ENCODE data around the gene CHCHD3.

CHCHD3 gene

DNA sequence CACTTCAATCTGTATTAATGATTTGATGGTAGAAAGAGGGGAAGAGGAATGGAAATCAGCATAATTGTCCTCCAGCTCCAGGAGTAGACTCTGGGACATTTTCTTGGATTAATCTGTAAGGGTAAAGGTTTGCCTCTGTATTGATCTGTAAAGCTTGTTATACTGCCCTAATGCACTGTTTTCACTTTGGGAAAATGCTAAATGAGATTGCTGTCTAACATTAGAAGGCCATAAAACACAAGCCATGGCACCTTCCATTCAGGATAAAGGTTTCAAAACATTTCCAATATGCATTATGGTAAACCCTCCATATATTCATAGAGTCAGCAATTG lies 282.8 kb downstream of the CHCHD3 start:
- H3K4me3 Mint-ChIP-seq = no peak overlapping the region
- H3K36me3 Mint-ChIP-seq = peaks cover 23% of the 10 kb centered on the region
- H3K27ac Mint-ChIP-seq = no peak overlapping the region
- peaks cover 9% of the 10 kb centered on the region for H3K4me1 Mint-ChIP-seq
- no peaks in the 10 kb centered on the region for H3K27me3 Mint-ChIP-seq
- H3K9me3 Mint-ChIP-seq = no peaks in the 10 kb centered on the region

DNA sequence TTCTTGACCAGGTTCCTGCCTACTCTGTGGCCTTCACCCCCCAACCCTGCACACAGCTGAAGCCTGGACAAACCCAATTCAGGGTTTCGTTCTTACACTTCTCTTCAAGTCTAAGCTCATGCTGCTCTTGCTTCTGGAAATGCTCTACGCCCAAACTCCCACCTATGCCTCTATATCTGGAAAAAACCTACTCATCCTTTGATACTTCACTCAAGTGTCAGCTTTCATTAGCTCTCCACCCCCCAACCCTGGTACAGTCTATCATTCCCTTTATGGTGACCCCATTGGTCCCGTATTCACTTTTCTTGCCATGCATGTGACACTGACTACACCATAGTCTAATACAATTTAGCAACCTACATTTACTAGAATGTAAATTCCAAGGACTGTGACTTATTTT lies 284.7 kb downstream of the CHCHD3 start:
- no peak overlapping the region for H3K4me3 Mint-ChIP-seq
- H3K27ac Mint-ChIP-seq = no peak overlapping the region
- H3K4me1 Mint-ChIP-seq = peaks cover 9% of the 10 kb centered on the region
- H3K36me3 Mint-ChIP-seq = peaks cover 24% of the 10 kb centered on the region
- no peaks in the 10 kb centered on the region for H3K27me3 Mint-ChIP-seq
- H3K9me3 Mint-ChIP-seq = no peaks in the 10 kb centered on the region

DNA sequence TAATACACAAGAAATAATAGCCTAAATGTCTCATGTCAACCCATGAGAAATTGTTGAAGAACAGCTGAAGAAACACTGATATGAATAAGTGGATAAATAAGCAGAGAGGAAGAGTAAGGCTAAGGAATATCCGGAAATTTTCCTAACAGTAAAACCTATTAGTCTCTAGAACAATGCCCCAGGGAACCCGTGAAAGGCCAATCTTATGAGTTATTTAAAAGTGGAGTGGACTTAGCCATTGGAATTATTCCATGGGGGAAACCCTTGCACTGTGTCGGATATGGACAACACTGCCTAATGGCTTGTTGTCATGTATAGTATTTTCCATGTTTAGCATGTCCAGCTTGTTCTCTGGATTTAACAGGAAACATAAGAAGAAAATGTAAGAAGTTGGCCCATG lies 288.4 kb downstream of the CHCHD3 start:
- H3K27ac Mint-ChIP-seq = no peak overlapping the region
- peaks cover 32% of the 10 kb centered on the region for H3K36me3 Mint-ChIP-seq

DNA sequence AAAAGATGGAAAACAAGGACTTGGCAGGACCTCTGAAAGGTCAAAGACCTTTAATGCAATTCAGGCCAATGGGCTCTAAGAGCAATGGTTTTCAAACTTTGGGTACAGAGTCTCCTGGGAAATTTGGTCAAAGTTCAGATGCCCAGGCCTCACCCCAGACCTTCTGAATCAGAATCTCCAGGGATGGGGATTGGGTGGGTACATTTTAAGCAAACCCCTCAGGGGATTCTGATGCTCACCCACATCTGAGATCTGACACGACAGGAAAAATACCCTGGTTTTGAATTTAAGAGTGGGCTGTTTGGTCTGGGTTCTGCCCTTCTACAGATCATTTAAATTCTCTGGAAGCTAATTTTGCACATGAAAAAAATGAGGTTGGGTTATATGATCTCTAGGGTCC lies 290.9 kb downstream of the CHCHD3 start:
- H3K36me3 Mint-ChIP-seq = peaks cover 30% of the 10 kb centered on the region
- no peak overlapping the region for H3K4me3 Mint-ChIP-seq
- H3K27ac Mint-ChIP-seq = no peak overlapping the region
- H3K27me3 Mint-ChIP-seq = no peaks in the 10 kb centered on the region
- H3K4me1 Mint-ChIP-seq = peaks cover 6% of the 10 kb centered on the region
- no peaks in the 10 kb centered on the region for H3K9me3 Mint-ChIP-seq

More for the DNA sequence above, 288.4 kb downstream of the CHCHD3 start:
- Mint-ChIP-seq H3K4me3 (no peak overlapping the region), H3K9me3 (no peaks in the 10 kb centered on the region), H3K27me3 (no peaks in the 10 kb centered on the region), H3K4me1 (peaks cover 6% of the 10 kb centered on the region)

DNA sequence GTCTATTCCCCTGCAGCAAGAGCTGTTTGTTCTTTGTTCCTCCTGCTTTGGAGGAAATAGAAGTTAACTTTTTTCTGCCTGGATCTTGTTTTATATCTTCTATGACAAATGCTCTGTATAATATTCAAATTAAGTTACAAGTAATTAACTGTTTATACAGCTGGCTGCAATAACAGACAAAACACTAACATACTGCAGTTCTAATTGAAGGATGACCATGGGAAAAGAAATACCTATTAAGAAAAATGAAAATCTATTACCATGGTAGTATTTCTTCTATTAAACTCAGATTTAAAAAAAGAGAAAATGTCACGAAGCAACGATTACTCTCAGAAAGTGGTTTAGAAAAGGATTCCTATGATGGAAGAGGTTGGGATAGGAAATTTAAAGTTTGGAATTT lies 291.8 kb downstream of the CHCHD3 start:
- Mint-ChIP-seq H3K4me1 (peaks cover 6% of the 10 kb centered on the region), H3K36me3 (peaks cover 23% of the 10 kb centered on the region), H3K4me3 (no peak overlapping the region), H3K9me3 (no peaks in the 10 kb centered on the region), H3K27ac (no peak overlapping the region), H3K27me3 (no peaks in the 10 kb centered on the region)

DNA sequence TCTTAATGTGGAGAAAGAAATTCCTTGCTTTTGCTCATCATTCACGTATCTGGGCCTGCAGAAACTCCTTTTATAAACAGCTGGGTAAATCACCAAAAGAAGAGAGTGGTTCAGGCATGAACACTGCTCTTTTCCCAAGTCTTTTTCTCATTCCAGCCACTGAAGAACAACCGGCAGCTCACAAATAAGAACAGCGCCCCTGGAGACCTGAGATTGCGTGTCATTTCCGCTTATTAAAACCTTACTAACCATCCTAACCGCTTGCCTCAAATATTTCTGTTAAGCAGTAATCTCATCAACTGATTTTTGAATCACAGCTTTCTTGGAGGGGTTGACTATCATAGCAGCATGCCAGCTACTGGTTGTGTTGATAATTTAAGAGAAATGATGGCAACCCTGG lies 292.6 kb downstream of the CHCHD3 start:
- H3K36me3 Mint-ChIP-seq = peaks cover 21% of the 10 kb centered on the region
- no peak overlapping the region for H3K27ac Mint-ChIP-seq
- H3K4me1 Mint-ChIP-seq = peaks cover 6% of the 10 kb centered on the region
- H3K27me3 Mint-ChIP-seq = no peaks in the 10 kb centered on the region
- no peaks in the 10 kb centered on the region for H3K9me3 Mint-ChIP-seq
- no peak overlapping the region for H3K4me3 Mint-ChIP-seq

DNA sequence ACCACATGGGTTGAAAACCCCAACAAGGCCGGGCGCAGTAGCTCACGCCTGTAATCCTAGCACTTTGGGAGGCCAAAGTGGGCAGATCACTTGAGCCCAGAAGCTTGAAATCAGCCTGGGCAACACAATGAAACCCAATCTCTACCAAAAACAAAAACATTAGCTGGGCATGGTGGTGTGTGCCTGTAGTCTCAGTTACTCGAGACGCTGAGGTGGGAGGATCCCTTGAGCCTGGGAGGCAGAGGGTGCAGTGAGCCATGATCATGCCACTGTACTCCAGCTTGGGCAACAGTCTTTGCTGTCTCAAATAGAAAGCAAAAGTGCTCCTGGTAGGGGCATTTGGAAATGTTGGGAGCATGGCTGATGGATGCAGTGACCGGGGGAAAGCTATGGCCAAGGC lies 296.0 kb downstream of the CHCHD3 start:
- Mint-ChIP-seq H3K27me3 (no peaks in the 10 kb centered on the region), H3K4me1 (peaks cover 6% of the 10 kb centered on the region), H3K4me3 (no peak overlapping the region), H3K27ac (no peak overlapping the region), H3K36me3 (peaks cover 19% of the 10 kb centered on the region), H3K9me3 (no peaks in the 10 kb centered on the region)

DNA sequence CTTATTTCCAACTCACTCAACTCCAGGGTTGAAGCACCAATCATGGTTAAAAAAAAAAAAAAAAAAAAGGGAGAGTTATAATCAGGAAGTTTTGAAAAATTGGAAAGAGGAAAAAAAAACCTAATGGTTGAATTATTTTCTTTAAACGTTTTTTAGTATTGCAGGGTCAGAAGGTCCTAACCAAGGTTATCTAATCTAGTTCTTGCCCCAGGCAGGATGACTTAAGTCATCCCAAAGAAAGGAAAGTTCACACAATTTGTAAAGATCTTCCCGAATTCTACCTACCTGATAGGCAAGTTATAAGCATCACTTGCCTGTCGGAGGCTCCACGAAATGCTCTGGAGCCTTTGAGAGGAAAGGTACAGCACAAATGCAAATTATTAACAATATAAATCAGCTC lies 297.5 kb downstream of the CHCHD3 start:
- H3K4me1 Mint-ChIP-seq = peaks cover 1% of the 10 kb centered on the region
- H3K9me3 Mint-ChIP-seq = no peaks in the 10 kb centered on the region
- H3K27me3 Mint-ChIP-seq = no peaks in the 10 kb centered on the region
- no peak overlapping the region for H3K27ac Mint-ChIP-seq
- H3K36me3 Mint-ChIP-seq = peaks cover 14% of the 10 kb centered on the region
- no peak overlapping the region for H3K4me3 Mint-ChIP-seq

DNA sequence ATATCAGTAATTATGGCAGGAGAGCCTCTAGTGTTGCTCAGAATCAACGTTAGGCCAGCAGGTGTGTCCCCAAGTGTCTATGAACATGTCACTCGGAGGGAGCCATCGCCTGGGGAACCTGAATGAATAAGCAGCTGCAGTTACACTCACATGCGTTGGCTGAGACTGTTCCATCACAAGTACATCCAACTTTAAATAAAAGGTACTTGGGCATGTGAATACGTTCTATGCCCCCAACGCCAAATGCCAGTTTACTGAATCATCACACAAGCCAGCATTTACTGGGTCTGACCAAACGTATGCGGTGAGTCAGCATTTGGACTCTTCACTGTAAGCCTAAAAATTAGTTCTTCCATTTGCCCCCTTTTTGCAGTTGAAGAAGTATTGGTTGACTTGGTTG lies 298.1 kb downstream of the CHCHD3 start:
- peaks cover 14% of the 10 kb centered on the region for H3K36me3 Mint-ChIP-seq
- no peaks in the 10 kb centered on the region for H3K9me3 Mint-ChIP-seq
- no peaks in the 10 kb centered on the region for H3K27me3 Mint-ChIP-seq
- H3K4me3 Mint-ChIP-seq = no peak overlapping the region
- no peak overlapping the region for H3K27ac Mint-ChIP-seq
- H3K4me1 Mint-ChIP-seq = peaks cover 7% of the 10 kb centered on the region

DNA sequence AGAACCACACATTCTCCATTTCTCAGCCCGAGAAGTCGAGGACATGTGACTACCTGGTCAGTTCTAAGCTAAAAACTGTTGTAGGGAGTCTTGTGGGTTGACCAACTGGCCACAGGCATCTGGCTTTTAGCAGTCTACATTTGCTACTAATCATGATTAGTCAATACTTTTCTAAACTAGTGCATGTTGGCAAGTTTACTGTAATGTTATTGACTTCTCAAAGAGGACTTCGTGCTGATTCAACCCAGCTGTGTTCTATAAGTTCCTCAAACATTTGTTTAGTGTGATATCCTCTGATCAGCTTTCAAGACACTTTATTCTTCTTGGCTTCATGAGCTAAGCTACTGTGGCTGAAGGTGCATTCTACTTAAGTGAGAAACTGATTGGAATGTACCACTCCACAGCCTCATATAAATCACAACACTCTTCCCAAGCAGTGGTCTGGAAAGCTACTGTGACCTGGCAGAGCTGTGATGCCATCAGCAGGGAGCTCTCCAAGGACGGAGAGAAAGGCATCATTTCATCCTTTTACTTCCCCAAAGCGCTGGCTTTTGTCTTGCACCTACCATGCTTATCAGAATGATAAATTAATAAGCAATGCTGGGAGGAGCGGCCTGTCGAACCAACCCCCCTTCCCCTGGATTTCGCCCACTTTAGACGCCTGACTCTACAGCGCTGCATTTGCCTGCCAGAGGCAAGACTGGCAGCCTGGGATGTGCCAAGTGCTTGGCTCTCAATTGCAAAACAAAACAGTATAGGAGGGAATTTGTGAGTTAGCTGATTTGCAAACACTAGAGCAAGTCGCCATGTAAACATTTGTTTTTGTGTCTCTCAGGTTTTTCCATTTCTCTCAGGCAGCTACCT lies 298.9 kb downstream of the CHCHD3 start:
- H3K27ac Mint-ChIP-seq = no peak overlapping the region
- no peaks in the 10 kb centered on the region for H3K27me3 Mint-ChIP-seq
- H3K4me1 Mint-ChIP-seq = peaks cover 13% of the 10 kb centered on the region
- H3K9me3 Mint-ChIP-seq = no peaks in the 10 kb centered on the region
- peaks cover 14% of the 10 kb centered on the region for H3K36me3 Mint-ChIP-seq
- H3K4me3 Mint-ChIP-seq = no peak overlapping the region

DNA sequence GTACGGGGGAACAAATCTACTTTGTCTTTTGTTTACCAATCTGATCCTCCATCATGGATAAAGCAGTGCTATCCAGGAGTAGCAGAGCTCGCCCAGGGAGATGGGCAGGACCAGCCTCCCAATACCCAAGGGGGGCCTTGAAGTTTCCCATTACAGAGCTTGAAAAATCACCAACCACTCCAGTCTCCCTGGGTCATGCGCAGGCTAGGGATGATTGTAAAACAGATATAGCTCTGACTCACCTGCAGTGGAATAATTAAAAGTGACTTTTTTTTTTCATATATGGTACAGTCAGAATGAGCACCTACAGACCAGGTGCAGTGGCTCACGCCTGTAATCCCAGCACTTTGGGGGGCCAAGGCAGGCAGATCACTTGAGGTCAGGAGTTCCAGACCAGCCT lies 301.1 kb downstream of the CHCHD3 start:
- Mint-ChIP-seq H3K9me3 (no peaks in the 10 kb centered on the region), H3K4me3 (no peak overlapping the region), H3K36me3 (peaks cover 7% of the 10 kb centered on the region), H3K27me3 (peaks cover 2% of the 10 kb centered on the region), H3K27ac (no peak overlapping the region), H3K4me1 (peaks cover 23% of the 10 kb centered on the region)

DNA sequence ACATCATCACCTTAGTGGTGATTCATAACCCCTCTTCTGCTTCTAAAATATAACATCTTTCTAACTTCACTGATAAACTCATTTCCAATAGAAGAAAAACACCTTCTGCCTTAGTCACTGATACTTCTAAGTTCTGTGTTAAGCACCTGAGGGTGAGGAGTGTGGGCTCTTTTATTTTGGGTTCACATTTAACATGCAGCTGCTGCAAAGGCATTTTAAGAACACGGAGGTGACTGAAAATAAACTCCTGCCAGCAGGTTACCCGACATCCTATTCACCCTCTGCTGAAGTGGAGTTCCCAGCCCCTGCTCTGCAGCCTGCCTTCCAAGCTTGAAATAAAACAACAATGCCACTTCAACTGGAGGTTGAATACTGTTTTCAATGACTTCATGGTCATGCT lies 302.7 kb downstream of the CHCHD3 start:
- H3K4me3 Mint-ChIP-seq = no peak overlapping the region
- H3K9me3 Mint-ChIP-seq = no peaks in the 10 kb centered on the region
- H3K36me3 Mint-ChIP-seq = peaks cover 4% of the 10 kb centered on the region
- peaks cover 2% of the 10 kb centered on the region for H3K27me3 Mint-ChIP-seq
- peaks cover 23% of the 10 kb centered on the region for H3K4me1 Mint-ChIP-seq
- H3K27ac Mint-ChIP-seq = no peak overlapping the region

DNA sequence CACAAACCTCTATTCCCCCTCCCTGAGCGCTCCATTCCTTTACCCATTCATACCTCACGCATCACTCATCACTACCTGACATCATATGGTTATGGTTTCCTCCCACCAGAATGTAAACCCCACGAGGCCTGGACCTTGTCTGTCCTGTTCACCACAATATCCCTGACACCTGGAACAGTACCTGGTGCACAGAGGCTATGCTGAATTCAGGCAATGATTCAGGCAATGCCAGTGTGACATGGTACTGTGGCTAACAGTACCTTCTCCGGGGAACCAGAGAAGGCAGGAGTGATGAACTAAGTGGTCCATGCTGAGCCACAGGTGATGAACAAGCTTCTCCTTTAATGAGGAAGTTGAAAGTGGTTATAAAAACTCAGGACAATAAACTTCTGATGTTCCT lies 303.1 kb downstream of the CHCHD3 start:
- H3K27me3 Mint-ChIP-seq = peaks cover 2% of the 10 kb centered on the region
- no peaks in the 10 kb centered on the region for H3K9me3 Mint-ChIP-seq
- no peak overlapping the region for H3K27ac Mint-ChIP-seq
- H3K4me3 Mint-ChIP-seq = no peak overlapping the region
- peaks cover 23% of the 10 kb centered on the region for H3K4me1 Mint-ChIP-seq
- peaks cover 2% of the 10 kb centered on the region for H3K36me3 Mint-ChIP-seq

DNA sequence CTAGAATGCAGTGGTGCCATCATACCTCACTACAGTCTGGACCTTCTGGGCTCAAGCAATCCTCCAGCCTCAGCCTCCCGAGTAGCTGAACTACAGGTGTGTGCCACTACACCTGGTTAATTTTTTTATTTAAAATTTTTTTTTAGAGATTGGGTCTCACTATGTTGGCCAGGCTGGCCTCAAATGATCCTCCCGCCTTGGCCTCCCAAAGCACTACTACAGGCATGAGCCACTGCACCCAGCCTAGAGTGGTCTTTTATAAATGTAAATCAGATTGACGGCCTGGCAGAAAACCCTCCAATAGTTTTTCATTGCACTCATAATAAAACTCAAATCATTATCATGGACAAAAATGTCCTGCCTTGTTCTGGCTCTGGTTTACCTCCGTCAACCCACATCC lies 303.9 kb downstream of the CHCHD3 start:
- Mint-ChIP-seq H3K4me3 (peak overlapping the region; percentile 20), H3K27ac (no peak overlapping the region), H3K27me3 (peaks cover 2% of the 10 kb centered on the region), H3K4me1 (peaks cover 23% of the 10 kb centered on the region), H3K36me3 (no peaks in the 10 kb centered on the region), H3K9me3 (no peaks in the 10 kb centered on the region)

DNA sequence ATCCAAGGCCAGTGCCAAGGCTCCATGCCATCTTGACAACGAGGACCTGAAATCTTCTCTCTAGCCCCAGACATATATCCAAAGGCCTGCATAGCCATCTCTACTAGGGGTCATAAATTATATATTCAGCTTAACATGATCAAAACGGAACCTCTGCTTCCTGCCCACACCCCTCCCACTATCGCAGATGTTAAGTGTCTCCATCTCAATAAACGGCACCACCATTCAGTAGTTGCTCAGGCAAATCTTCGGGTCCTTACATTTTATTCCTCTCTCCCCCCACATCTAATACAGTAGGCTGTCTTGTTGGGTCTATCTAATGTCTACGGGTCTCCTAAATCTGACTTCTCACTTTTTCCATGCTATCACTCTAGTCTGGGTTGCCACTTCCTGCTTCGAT lies 304.5 kb downstream of the CHCHD3 start:
- H3K27ac Mint-ChIP-seq = peak overlapping the region; percentile 9
- peaks cover 23% of the 10 kb centered on the region for H3K4me1 Mint-ChIP-seq
- H3K9me3 Mint-ChIP-seq = no peaks in the 10 kb centered on the region
- peak overlapping the region; percentile 20 for H3K4me3 Mint-ChIP-seq
- peaks cover 2% of the 10 kb centered on the region for H3K27me3 Mint-ChIP-seq
- no peaks in the 10 kb centered on the region for H3K36me3 Mint-ChIP-seq

DNA sequence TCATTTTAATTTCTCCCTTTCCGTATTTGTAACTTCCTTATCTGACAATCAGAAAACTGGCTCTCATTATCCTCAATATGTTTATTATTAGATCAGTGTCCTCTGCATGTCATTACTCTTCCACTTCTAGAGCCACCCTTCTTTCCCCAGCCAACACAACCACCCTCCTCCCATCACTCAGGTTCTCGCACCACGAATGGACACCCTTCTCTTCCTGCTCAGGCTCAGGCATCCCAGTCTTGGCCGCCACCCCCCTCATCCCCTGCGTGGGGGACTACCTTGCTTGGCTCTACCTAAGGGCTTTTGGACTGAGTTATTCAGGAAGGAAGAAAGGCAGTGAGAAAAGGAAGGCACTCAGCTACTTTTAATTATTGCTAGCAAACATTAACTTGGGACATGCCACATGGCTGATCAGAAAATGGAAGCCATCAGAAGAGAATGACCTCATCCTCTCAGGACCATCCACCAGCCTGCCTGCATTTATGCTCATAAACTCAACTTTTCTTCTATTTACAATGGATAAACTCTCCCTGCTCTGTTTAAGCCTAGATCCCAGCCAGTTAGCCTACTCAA lies 305.8 kb downstream of the CHCHD3 start:
- H3K27me3 Mint-ChIP-seq = peaks cover 2% of the 10 kb centered on the region
- H3K4me3 Mint-ChIP-seq = no peak overlapping the region
- H3K4me1 Mint-ChIP-seq = peaks cover 31% of the 10 kb centered on the region
- H3K9me3 Mint-ChIP-seq = no peaks in the 10 kb centered on the region
- H3K36me3 Mint-ChIP-seq = no peaks in the 10 kb centered on the region
- no peak overlapping the region for H3K27ac Mint-ChIP-seq

Measured in activated naive CD4-positive, alpha-beta T cell treated with anti-CD3 and anti-CD28 coated beads, Interleukin-2, amount 50 U/mL, for 24 hours (primary cell).